ENCODE measurements around the gene KCNK2.

DNA sequence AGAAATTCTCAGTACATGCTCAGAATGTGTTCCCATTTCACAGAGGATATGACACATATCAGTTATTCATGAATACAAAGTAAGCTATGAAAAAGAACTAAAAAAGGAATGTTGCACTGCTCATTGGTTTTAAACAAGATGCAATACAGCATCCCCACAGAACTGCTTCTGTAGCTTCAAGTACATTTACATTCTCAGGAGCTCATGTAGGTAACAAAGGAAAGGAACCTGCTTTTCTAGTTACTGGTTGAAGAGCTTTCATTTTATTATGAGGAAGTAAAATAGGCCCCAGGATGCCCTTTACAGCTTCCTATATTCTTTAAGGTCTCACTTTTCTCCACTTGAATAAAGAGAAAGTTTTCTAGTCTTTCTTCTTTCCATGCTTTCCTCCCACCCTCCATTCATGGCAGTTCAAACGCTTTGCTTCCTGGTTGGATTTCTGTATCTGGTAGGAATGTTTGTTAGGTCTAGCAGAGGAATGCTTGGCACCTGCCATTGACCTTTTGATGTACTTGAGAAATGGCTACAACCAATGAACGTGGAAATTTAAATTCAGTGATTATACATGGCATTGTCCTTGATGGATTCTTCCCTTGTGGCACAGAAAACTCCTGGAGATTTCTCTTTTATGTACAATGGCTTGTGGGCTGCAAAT lies 27.1 kb upstream of the KCNK2 start:
- no peak for TF ChIP-seq MAFK (IDR thresholded peaks at IDR 0.05; ENCODE audit: low read depth, low read length)
- TF ChIP-seq, protein P1, sequence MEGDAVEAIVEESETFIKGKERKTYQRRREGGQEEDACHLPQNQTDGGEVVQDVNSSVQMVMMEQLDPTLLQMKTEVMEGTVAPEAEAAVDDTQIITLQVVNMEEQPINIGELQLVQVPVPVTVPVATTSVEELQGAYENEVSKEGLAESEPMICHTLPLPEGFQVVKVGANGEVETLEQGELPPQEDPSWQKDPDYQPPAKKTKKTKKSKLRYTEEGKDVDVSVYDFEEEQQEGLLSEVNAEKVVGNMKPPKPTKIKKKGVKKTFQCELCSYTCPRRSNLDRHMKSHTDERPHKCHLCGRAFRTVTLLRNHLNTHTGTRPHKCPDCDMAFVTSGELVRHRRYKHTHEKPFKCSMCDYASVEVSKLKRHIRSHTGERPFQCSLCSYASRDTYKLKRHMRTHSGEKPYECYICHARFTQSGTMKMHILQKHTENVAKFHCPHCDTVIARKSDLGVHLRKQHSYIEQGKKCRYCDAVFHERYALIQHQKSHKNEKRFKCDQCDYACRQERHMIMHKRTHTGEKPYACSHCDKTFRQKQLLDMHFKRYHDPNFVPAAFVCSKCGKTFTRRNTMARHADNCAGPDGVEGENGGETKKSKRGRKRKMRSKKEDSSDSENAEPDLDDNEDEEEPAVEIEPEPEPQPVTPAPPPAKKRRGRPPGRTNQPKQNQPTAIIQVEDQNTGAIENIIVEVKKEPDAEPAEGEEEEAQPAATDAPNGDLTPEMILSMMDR (conservative IDR thresholded peaks at IDR 0.05; ENCODE audit: low read depth, low read length), result no peak
- TF ChIP-seq CHD1 (IDR thresholded peaks at IDR 0.05; ENCODE audit: low read depth, low read length), result no peak
- no peak for TF ChIP-seq NFE2L2 (IDR thresholded peaks at IDR 0.05; ENCODE audit: low read depth, low read length)
